ENCODE measurements around the gene HBG1.

HBG1 gene

GRCh38 chr11:5283086-5283485, 33.4 kb upstream of the HBG1 start:
- TF ChIP-seq CTCF (IDR thresholded peaks at IDR 0.05; ENCODE audit: low read depth, low read length): no peak
- H3K4me3 ChIP-seq (ENCODE audit: low read depth, low read length): no peak overlapping the region

- H3K4me3 ChIP-seq (ENCODE audit: low read depth, low read length): no peak overlapping the region
- no peak for TF ChIP-seq CTCF (IDR thresholded peaks at IDR 0.05; ENCODE audit: low read depth, low read length)
Observed at GRCh38 chr11:5282628-5283027, 33.0 kb upstream of the HBG1 start.

- TF ChIP-seq CTCF (IDR thresholded peaks at IDR 0.05; ENCODE audit: low read depth, low read length): no peak
- H3K4me3 ChIP-seq (ENCODE audit: low read depth, low read length): no peak overlapping the region
Observed at GRCh38 chr11:5281596-5281995, 31.9 kb upstream of the HBG1 start.

GRCh38 chr11:5280582-5281102, 31.0 kb upstream of the HBG1 start:
- no peak for TF ChIP-seq CTCF (IDR thresholded peaks at IDR 0.05; ENCODE audit: low read depth, low read length)
- H3K4me3 ChIP-seq (ENCODE audit: low read depth, low read length): no peak overlapping the region

- no peak overlapping the region for H3K4me3 ChIP-seq (ENCODE audit: low read depth, low read length)
- no peak for TF ChIP-seq CTCF (IDR thresholded peaks at IDR 0.05; ENCODE audit: low read depth, low read length)
Observed at GRCh38 chr11:5279471-5280090, 29.9 kb upstream of the HBG1 start.

- TF ChIP-seq CTCF (IDR thresholded peaks at IDR 0.05; ENCODE audit: low read depth, low read length): no peak
- H3K4me3 ChIP-seq (ENCODE audit: low read depth, low read length): no peak overlapping the region
Observed at GRCh38 chr11:5277807-5278382, 28.2 kb upstream of the HBG1 start.

GRCh38 chr11:5276697-5277096, 27.0 kb upstream of the HBG1 start:
- no peak for TF ChIP-seq CTCF (IDR thresholded peaks at IDR 0.05; ENCODE audit: low read depth, low read length)
- H3K4me3 ChIP-seq (ENCODE audit: low read depth, low read length): no peak overlapping the region

Data from WI38 (cell line).